Cardiac septum (tissue), 1 donor: ENCODE data around the gene ITPK1. TPM values are rescaled to one million over a fixed set of nuclear protein-coding genes. Genes with fewer than 3 reads are reported as not detected.

ENCODE experiments used
- DNase-seq: peaks from one replicate; pipeline ENCODE4 v3.0.0-alpha.2; 2020; ENCODE audit warnings: low spot score
- intact Hi-C: fragments of 100-400 bp; cut with DNase I; formaldehyde crosslinking; loops from one replicate; pipeline ENCODE4 v1.14.0; 2022
- total RNA-seq: library from RNA; stranded (reverse); fragmentation: NEBNext Ultra II Directional; extraction: Animal tissue kit (Norgen Biotek cat#: 25700); gene quantifications from one replicate; pipeline ENCODE4 v1.2.1, GENCODE V29; 2021
- donor health status: DM: no; HTN: no; CAD: no.

The ITPK1 gene
- total RNA-seq, 1 donor from 2014 or later, result 77.1 TPM

GRCh38 chr14:93092606-93093556 lies 22.8 kb downstream of the ITPK1 start:
- no peak for DNase-seq
- intact Hi-C loops, result loop anchor here (5.0 kb wide), 1 partner anchor 51 kb away; no protein-coding TSS in a partner anchor

GRCh38 chr14:93091666-93092065 lies 24.1 kb downstream of the ITPK1 start:
- intact Hi-C loops, result loop anchor here (5.0 kb wide), 1 partner anchor 49 kb away; no protein-coding TSS in a partner anchor
- DNase-seq, result no peak

- no peak for DNase-seq
- intact Hi-C loops, result loop anchor here (5.0 kb wide), 1 partner anchor 49 kb away; no protein-coding TSS in a partner anchor
Measured at GRCh38 chr14:93090826-93091555, 24.7 kb downstream of the ITPK1 start.

- intact Hi-C loops, result loop anchor here (5.0 kb wide), 1 partner anchor 47 kb away; no protein-coding TSS in a partner anchor
- DNase-seq, result no peak
Measured at GRCh38 chr14:93089521-93090269, 26.0 kb downstream of the ITPK1 start.

- intact Hi-C loops, result no loop called here
- DNase-seq, result no peak
Measured at GRCh38 chr14:93086441-93087055, 29.2 kb downstream of the ITPK1 start.

- no peak for DNase-seq
- intact Hi-C loops, result no loop called here
Measured at GRCh38 chr14:93085911-93086310, 29.8 kb downstream of the ITPK1 start.

- DNase-seq, result no peak
- intact Hi-C loops, result no loop called here
Measured at GRCh38 chr14:93084866-93085857, 30.6 kb downstream of the ITPK1 start.

GRCh38 chr14:93084402-93084801 lies 31.3 kb downstream of the ITPK1 start:
- intact Hi-C loops, result no loop called here
- DNase-seq, result no peak

GRCh38 chr14:93083917-93084316 lies 31.8 kb downstream of the ITPK1 start:
- intact Hi-C loops, result no loop called here
- DNase-seq, result no peak

- DNase-seq, result no peak
- intact Hi-C loops, result no loop called here
Measured at GRCh38 chr14:93082576-93083001, 33.1 kb downstream of the ITPK1 start.

- no peak for DNase-seq
- intact Hi-C loops, result no loop called here
Measured at GRCh38 chr14:93081876-93082570, 33.7 kb downstream of the ITPK1 start.

GRCh38 chr14:93079865-93080403 lies 35.8 kb downstream of the ITPK1 start:
- DNase-seq, result no peak
- intact Hi-C loops, result no loop called here

- intact Hi-C loops, result no loop called here
- DNase-seq, result no peak
Measured at GRCh38 chr14:93079321-93079720, 36.4 kb downstream of the ITPK1 start.

GRCh38 chr14:93078870-93079269 lies 36.9 kb downstream of the ITPK1 start:
- intact Hi-C loops, result no loop called here
- no peak for DNase-seq

GRCh38 chr14:93076755-93077154 lies 39.0 kb downstream of the ITPK1 start:
- intact Hi-C loops, result no loop called here
- no peak for DNase-seq

GRCh38 chr14:93075891-93076290 lies 39.8 kb downstream of the ITPK1 start:
- no peak for DNase-seq
- intact Hi-C loops, result no loop called here
